Esophagus squamous epithelium (tissue), 4 donors: ENCODE results near the gene GTF2F1.

ENCODE experiments used
- CTCF ChIP-seq, 6 experiments: fragments of 450-650 bp in 4 of 6; fragments of 200-600 bp in 2 of 6; sonication (generic) in 2 of 6; IDR thresholded peaks; one replicate each; pipeline ENCODE4 v1.5.1; 2016 to 2019; ENCODE audit warnings: antibody characterized with exemption in 6 of 6, mild to moderate bottlenecking in 4 of 6, moderate library complexity in 4 of 6
- POLR2A ChIP-seq, 4 donors: fragments of 450-650 bp; IDR thresholded peaks; one replicate each; pipeline ENCODE4 v1.6.1; 2017; ENCODE audit warnings: antibody characterized with exemption in 4 of 4, mild to moderate bottlenecking in 4 of 4, moderate library complexity in 3 of 4

- TF ChIP-seq CTCF (IDR thresholded peaks at IDR 0.05) (no peak), POLR2A (IDR thresholded peaks at IDR 0.05) (no peak)
Measured at GRCh38 chr19:6343462-6343861, 49.5 kb downstream of the GTF2F1 start.
